PC-9 (cell line): ENCODE data around the gene ADORA2A. TPM values are rescaled to one million over a fixed set of nuclear protein-coding genes. Genes with fewer than 3 reads are reported as not detected.

Experiments used
- BruUV-seq: library from RNA; stranded (reverse); fragments of 400-500 nt; replicated peaks from 2 replicates; lab custom pipeline; 2021; lab: Mats Ljungman, UMichigan
- CTCF ChIA-PET: fragments of 300-600 bp; sonication (Branson Sonifier 250); formaldehyde crosslinking; loops from one replicate; lab custom pipeline; 2022; ENCODE audit warnings: antibody characterized with exemption; lab: Charles Lee
- POLR2A ChIA-PET: fragments of 300-600 bp; sonication (Branson Sonifier 250); formaldehyde crosslinking; loops from one replicate; lab custom pipeline; 2022; ENCODE audit warnings: antibody characterized with exemption; ENCODE audit not compliant: unreplicated experiment; lab: Charles Lee
- DNase-seq, 2 experiments: peaks; one replicate each; pipeline versions ENCODE4 v3.0.0 to v3.0.0-alpha.2; 2015 to 2022; ENCODE audit warnings: mixed read lengths in 1 of 2
- H2AFZ ChIP-seq: fragments of 200-600 bp; sonication (generic); 2 replicates; pipeline ENCODE4 v1.8.1; 2017; ENCODE audit warnings: antibody characterized with exemption
- H3F3A ChIP-seq: fragments of 200-600 bp; sonication (generic); 2 replicates; pipeline ENCODE4 v1.8.1; 2017; ENCODE audit warnings: antibody characterized with exemption, mild to moderate bottlenecking, low read depth; ENCODE audit not compliant: insufficient read depth
- H3K27ac ChIP-seq: fragments of 200-600 bp; sonication (generic); 2 replicates; pipeline ENCODE4 v1.6.1; 2016; ENCODE audit warnings: mixed run types
- H3K27me3 ChIP-seq: fragments of 200-600 bp; sonication (generic); 2 replicates; pipeline ENCODE4 v1.6.1; 2016; ENCODE audit warnings: low read depth, mixed run types; ENCODE audit not compliant: insufficient read depth
- H3K36me3 ChIP-seq: fragments of 200-600 bp; sonication (generic); 2 replicates; pipeline ENCODE4 v1.6.1; 2016; ENCODE audit warnings: low read depth, mixed run types
- H3K4me1 ChIP-seq: fragments of 200-600 bp; sonication (generic); replicated peaks from 2 replicates; pipeline ENCODE4 v1.6.1; 2016; ENCODE audit warnings: mixed run types; ENCODE audit not compliant: insufficient read depth
- H3K4me2 ChIP-seq: fragments of 200-600 bp; sonication (generic); 2 replicates; pipeline ENCODE4 v1.6.1; 2017; ENCODE audit warnings: mixed run types
- H3K4me3 ChIP-seq: fragments of 200-600 bp; sonication (generic); 2 replicates; pipeline ENCODE4 v1.6.1; 2016; ENCODE audit warnings: mixed run types
- H3K79me2 ChIP-seq: fragments of 200-600 bp; sonication (generic); 2 replicates; pipeline ENCODE4 v1.6.1; 2017; ENCODE audit warnings: low read depth, mixed run types
- H3K9me2 ChIP-seq: fragments of 200-600 bp; sonication (generic); 2 replicates; pipeline ENCODE4 v1.8.1; 2017; ENCODE audit warnings: mild to moderate bottlenecking; ENCODE audit not compliant: insufficient read depth
- H3K9me3 ChIP-seq: fragments of 200-600 bp; sonication (generic); 2 replicates; pipeline ENCODE4 v1.8.1; 2016; ENCODE audit warnings: low read depth; ENCODE audit not compliant: insufficient read depth
- H4K20me1 ChIP-seq: fragments of 200-600 bp; sonication (generic); 2 replicates; pipeline ENCODE4 v1.8.1; 2017; ENCODE audit not compliant: insufficient read depth
- CTCF ChIP-seq: fragments of 200-600 bp; sonication (generic); conservative IDR thresholded peaks from 2 replicates; pipeline ENCODE4 v1.6.1; 2017; ENCODE audit warnings: mixed run types, antibody characterized with exemption, mild to moderate bottlenecking, moderate library complexity
- EZH2 ChIP-seq: fragments of 200-600 bp; sonication (generic); IDR thresholded peaks from 2 replicates; pipeline ENCODE4 v1.8.0; 2017; ENCODE audit warnings: antibody characterized with exemption, low read depth
- intact Hi-C: fragments of 100-400 bp; cut with micrococcal nuclease; formaldehyde crosslinking; loops from one replicate; pipeline ENCODE4 v1.10.0; 2022; ENCODE audit not compliant: unreplicated experiment
- total RNA-seq: library from RNA; stranded (reverse); gene quantifications from 2 replicates; pipeline ENCODE4 v1.2.3, GENCODE V29; 2021

Gene ADORA2A
- total RNA-seq, 1 experiment from 2014 or later: 1.8 TPM

GRCh38 chr22:24444251-24444650 lies 16.9 kb downstream of the ADORA2A start:
- DNase-seq: no peak
- POLR2A ChIA-PET: no interaction called here
- intact Hi-C loops: no loop called here
- no peaks in the 10 kb centered on the region for H3K36me3 ChIP-seq
- H3K79me2 ChIP-seq: no peaks in the 10 kb centered on the region
- no peaks in the 10 kb centered on the region for H3F3A ChIP-seq
- no peak overlapping the region for H3K4me2 ChIP-seq
- H3K4me1 ChIP-seq: 0 out of 2 replicates have a peak, but pooled peaks cover 8% of the 10 kb centered on the region
- H2AFZ ChIP-seq: no peak overlapping the region
- H3K4me3 ChIP-seq: no peak overlapping the region
- CTCF ChIA-PET: no interaction called here
- H3K9me3 ChIP-seq: no peaks in the 10 kb centered on the region
- BruUV-seq: no TSS peak
- no peaks in the 10 kb centered on the region for H3K27me3 ChIP-seq
- TF ChIP-seq EZH2 (no peak), CTCF (no peak)
- H3K27ac ChIP-seq: no peak overlapping the region
- no peaks in the 10 kb centered on the region for H4K20me1 ChIP-seq
- H3K9me2 ChIP-seq: no peaks in the 10 kb centered on the region

GRCh38 chr22:24444729-24445466 lies 17.5 kb downstream of the ADORA2A start:
- Histone ChIP-seq H3K4me1 (0 out of 2 replicates have a peak, but pooled peaks cover 8% of the 10 kb centered on the region), H3F3A (no peaks in the 10 kb centered on the region), H3K4me3 (no peak overlapping the region), H3K36me3 (no peaks in the 10 kb centered on the region), H3K27ac (no peak overlapping the region), H3K9me2 (no peaks in the 10 kb centered on the region), H2AFZ (no peak overlapping the region), H3K9me3 (no peaks in the 10 kb centered on the region), H4K20me1 (no peaks in the 10 kb centered on the region), H3K79me2 (no peaks in the 10 kb centered on the region), H3K27me3 (no peaks in the 10 kb centered on the region), H3K4me2 (no peak overlapping the region)
- DNase-seq: no peak
- ChIA-PET POLR2A (no interaction called here), CTCF (no interaction called here)
- no TSS peak for BruUV-seq
- intact Hi-C loops: no loop called here
- TF ChIP-seq CTCF (no peak), EZH2 (no peak)

GRCh38 chr22:24445481-24446259 lies 18.3 kb downstream of the ADORA2A start:
- H3K4me2 ChIP-seq: 0 out of 2 replicates have a peak overlapping the region, but pooled peaks have one; percentile 0
- BruUV-seq: no TSS peak

More at GRCh38 chr22:24445481-24446259, 18.3 kb downstream of the ADORA2A start:
- Histone ChIP-seq H2AFZ (no peak overlapping the region), H3F3A (no peaks in the 10 kb centered on the region), H3K27ac (no peak overlapping the region), H3K79me2 (no peaks in the 10 kb centered on the region), H3K4me1 (0 out of 2 replicates have a peak, but pooled peaks cover 8% of the 10 kb centered on the region), H3K9me3 (no peaks in the 10 kb centered on the region), H3K4me3 (no peak overlapping the region), H4K20me1 (no peaks in the 10 kb centered on the region), H3K36me3 (no peaks in the 10 kb centered on the region), H3K27me3 (no peaks in the 10 kb centered on the region), H3K9me2 (no peaks in the 10 kb centered on the region)
- DNase-seq: no peak
- POLR2A ChIA-PET: no interaction called here
- intact Hi-C loops: no loop called here
- TF ChIP-seq CTCF: no peak
- TF ChIP-seq EZH2: no peak
- CTCF ChIA-PET: no interaction called here
